Loucy (cell line): Measurements from ENCODE around the gene SLC9A1.

Experiments
- H2AFZ ChIP-seq: fragments of 200-600 bp; sonication (generic); 2 replicates; pipeline ENCODE4 v1.6.0; 2016; ENCODE audit warnings: antibody characterized with exemption, mild to moderate bottlenecking, low read length, moderate library complexity
- H3F3A ChIP-seq: fragments of 200-600 bp; 2 replicates; pipeline ENCODE4 v1.6.0; 2016; ENCODE audit warnings: antibody characterized with exemption, low read depth, mild to moderate bottlenecking
- H3K27me3 ChIP-seq: fragments of 200-600 bp; sonication (generic); 2 replicates; pipeline ENCODE4 v1.6.1; 2014; ENCODE audit warnings: low read length, mild to moderate bottlenecking; ENCODE audit not compliant: insufficient read depth, poor library complexity, severe bottlenecking
- H3K36me3 ChIP-seq: fragments of 200-600 bp; sonication (generic); 2 replicates; pipeline ENCODE4 v1.6.1; 2016; ENCODE audit warnings: low read length; ENCODE audit not compliant: insufficient read depth
- H3K4me1 ChIP-seq: fragments of 200-600 bp; sonication (generic); 2 replicates; pipeline ENCODE4 v1.5.1; 2014; ENCODE audit warnings: low read length, mild to moderate bottlenecking; ENCODE audit not compliant: insufficient read depth, poor library complexity, severe bottlenecking
- H3K4me2 ChIP-seq: fragments of 200-600 bp; sonication (generic); 2 replicates; pipeline ENCODE4 v1.6.0; 2014; ENCODE audit warnings: antibody characterized with exemption, low read length, low read depth, mild to moderate bottlenecking; ENCODE audit not compliant: poor library complexity, severe bottlenecking
- H3K4me3 ChIP-seq: fragments of 200-600 bp; sonication (generic); 2 replicates; pipeline ENCODE4 v1.5.1; 2014; ENCODE audit warnings: low read length, mild to moderate bottlenecking, mixed read lengths; ENCODE audit not compliant: poor library complexity, severe bottlenecking
- H3K79me2 ChIP-seq: fragments of 200-600 bp; sonication (generic); 2 replicates; pipeline ENCODE4 v1.6.1; 2014; ENCODE audit warnings: low read length; ENCODE audit not compliant: insufficient read depth
- H3K9ac ChIP-seq: fragments of 200-600 bp; sonication (generic); 2 replicates; pipeline ENCODE4 v1.6.0; 2014; ENCODE audit warnings: mild to moderate bottlenecking, low read depth, low read length, moderate library complexity; ENCODE audit not compliant: poor library complexity, severe bottlenecking
- H3K9me2 ChIP-seq: fragments of 200-600 bp; sonication (generic); replicated peaks from 2 replicates; pipeline ENCODE4 v1.6.1; 2016; ENCODE audit warnings: low read depth, low read length, mixed read lengths
- H3K9me3 ChIP-seq: fragments of 200-600 bp; sonication (generic); 2 replicates; pipeline ENCODE4 v1.6.1; 2014; ENCODE audit warnings: mild to moderate bottlenecking, antibody characterized with exemption, low read length, low read depth; ENCODE audit not compliant: insufficient read depth
- H4K20me1 ChIP-seq: fragments of 200-600 bp; sonication (generic); 2 replicates; pipeline ENCODE4 v1.6.0; 2014; ENCODE audit warnings: antibody characterized with exemption, low read length, mild to moderate bottlenecking; ENCODE audit not compliant: insufficient read depth, poor library complexity, severe bottlenecking
- EZH2phosphoT487 ChIP-seq: fragments of 200-600 bp; IDR thresholded peaks from 2 replicates; pipeline ENCODE4 v1.6.1; 2018; ENCODE audit warnings: antibody characterized with exemption, mild to moderate bottlenecking, moderate library complexity, borderline replicate concordance
- TF ChIP-seq, protein P1 (sequence below): fragments of 200-600 bp; sonication (generic); conservative IDR thresholded peaks from 2 replicates; pipeline ENCODE4 v1.5.1; 2014; ENCODE audit warnings: mild to moderate bottlenecking, antibody characterized with exemption, low read length

SLC9A1 gene

DNA sequence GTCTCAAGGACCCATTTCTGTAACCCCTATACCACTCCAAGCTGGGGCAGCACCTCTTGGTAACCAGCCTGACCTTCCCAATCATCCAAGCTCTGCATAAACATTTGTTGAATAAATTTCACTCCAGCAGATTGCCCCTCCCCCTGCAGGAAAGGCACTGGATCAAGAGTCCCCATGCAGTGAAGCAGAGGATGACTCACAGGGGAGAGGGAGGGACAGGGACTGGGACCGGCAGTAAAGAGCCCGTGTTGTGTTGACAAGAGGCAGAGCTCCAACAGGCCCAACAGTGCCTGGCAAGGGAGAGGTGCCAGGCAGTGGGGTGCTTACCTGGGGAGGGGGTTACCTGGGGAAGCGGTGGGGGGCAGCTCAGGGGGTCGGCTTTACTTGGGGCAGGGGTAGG is 32.3 kb downstream of the SLC9A1 start:
- H4K20me1 ChIP-seq: no peaks in the 10 kb centered on the region
- H2AFZ ChIP-seq: no peak overlapping the region
- H3K36me3 ChIP-seq: no peaks in the 10 kb centered on the region
- no peak overlapping the region for H3K4me2 ChIP-seq
- H3K9me2 ChIP-seq: no peaks in the 10 kb centered on the region
- H3K79me2 ChIP-seq: peaks cover 10% of the 10 kb centered on the region; the same call in 1 of the 2 replicates
- no peak for TF ChIP-seq EZH2phosphoT487
- TF ChIP-seq, protein P1, sequence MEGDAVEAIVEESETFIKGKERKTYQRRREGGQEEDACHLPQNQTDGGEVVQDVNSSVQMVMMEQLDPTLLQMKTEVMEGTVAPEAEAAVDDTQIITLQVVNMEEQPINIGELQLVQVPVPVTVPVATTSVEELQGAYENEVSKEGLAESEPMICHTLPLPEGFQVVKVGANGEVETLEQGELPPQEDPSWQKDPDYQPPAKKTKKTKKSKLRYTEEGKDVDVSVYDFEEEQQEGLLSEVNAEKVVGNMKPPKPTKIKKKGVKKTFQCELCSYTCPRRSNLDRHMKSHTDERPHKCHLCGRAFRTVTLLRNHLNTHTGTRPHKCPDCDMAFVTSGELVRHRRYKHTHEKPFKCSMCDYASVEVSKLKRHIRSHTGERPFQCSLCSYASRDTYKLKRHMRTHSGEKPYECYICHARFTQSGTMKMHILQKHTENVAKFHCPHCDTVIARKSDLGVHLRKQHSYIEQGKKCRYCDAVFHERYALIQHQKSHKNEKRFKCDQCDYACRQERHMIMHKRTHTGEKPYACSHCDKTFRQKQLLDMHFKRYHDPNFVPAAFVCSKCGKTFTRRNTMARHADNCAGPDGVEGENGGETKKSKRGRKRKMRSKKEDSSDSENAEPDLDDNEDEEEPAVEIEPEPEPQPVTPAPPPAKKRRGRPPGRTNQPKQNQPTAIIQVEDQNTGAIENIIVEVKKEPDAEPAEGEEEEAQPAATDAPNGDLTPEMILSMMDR: no peak
- H3K9ac ChIP-seq: no peak overlapping the region
- peaks cover 4% of the 10 kb centered on the region for H3K4me1 ChIP-seq
- no peaks in the 10 kb centered on the region for H3F3A ChIP-seq
- no peaks in the 10 kb centered on the region for H3K9me3 ChIP-seq
- no peak overlapping the region for H3K4me3 ChIP-seq
- no peaks in the 10 kb centered on the region for H3K27me3 ChIP-seq

DNA sequence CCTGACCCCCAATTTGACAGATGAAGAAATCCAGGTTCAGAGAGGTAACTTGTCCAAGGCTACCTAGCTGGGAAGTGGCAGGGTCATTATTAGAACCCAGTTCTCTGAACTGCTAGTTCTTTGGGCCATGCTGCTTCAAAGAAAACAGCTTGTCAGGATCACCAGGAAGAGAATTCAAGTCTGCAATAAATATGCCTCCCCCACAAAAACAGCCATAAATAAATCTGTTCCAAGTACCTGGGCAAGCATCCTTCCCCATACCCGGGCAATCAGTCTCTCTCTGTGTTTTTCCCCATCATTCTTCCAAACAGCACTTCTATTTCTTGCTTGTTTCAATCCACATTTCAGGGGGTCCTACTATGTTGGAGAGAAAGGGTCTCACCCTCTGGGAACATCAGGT is 34.1 kb downstream of the SLC9A1 start:
- H3K9ac ChIP-seq: no peak overlapping the region
- H3K36me3 ChIP-seq: no peaks in the 10 kb centered on the region
- H3K9me2 ChIP-seq: no peaks in the 10 kb centered on the region
- H3K27me3 ChIP-seq: no peaks in the 10 kb centered on the region
- no peaks in the 10 kb centered on the region for H3F3A ChIP-seq
- H3K9me3 ChIP-seq: no peaks in the 10 kb centered on the region
- peaks cover 4% of the 10 kb centered on the region for H3K4me1 ChIP-seq
- H4K20me1 ChIP-seq: no peaks in the 10 kb centered on the region
- H3K4me2 ChIP-seq: no peak overlapping the region
- peaks cover 18% of the 10 kb centered on the region; the same call in 1 of the 2 replicates for H3K79me2 ChIP-seq
- TF ChIP-seq EZH2phosphoT487: no peak
- TF ChIP-seq, protein P1: no peak
- no peak overlapping the region for H3K4me3 ChIP-seq
- H2AFZ ChIP-seq: no peak overlapping the region

DNA sequence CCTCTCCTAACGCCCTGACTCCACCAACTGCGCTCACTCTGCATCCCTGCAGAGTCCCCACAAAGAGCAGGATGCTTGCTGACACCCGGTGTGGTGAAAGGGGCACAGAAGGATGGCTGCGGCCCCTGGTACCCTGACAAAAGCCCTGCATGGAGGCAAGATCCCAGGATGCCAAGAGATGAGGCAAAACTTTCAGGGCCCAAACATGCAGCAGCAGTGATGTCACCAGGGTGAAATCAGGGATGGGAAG is 36.6 kb downstream of the SLC9A1 start:
- Histone ChIP-seq H3K9ac (no peak overlapping the region), H3K9me2 (no peaks in the 10 kb centered on the region), H3F3A (no peaks in the 10 kb centered on the region), H2AFZ (no peak overlapping the region), H3K4me3 (no peak overlapping the region), H3K79me2 (peaks cover 18% of the 10 kb centered on the region; the same call in 1 of the 2 replicates), H3K36me3 (peaks cover 6% of the 10 kb centered on the region; the same call in 1 of the 2 replicates), H3K9me3 (no peaks in the 10 kb centered on the region), H3K4me1 (peaks cover 4% of the 10 kb centered on the region), H4K20me1 (no peaks in the 10 kb centered on the region), H3K4me2 (no peak overlapping the region), H3K27me3 (no peaks in the 10 kb centered on the region)
- no peak for TF ChIP-seq EZH2phosphoT487
- TF ChIP-seq, protein P1: no peak
